HepG2 (cell line): Measurements from ENCODE around the gene MAP1LC3B. TPM values are rescaled to one million over a fixed set of nuclear protein-coding genes. Genes with fewer than 3 reads are reported as not detected.

ENCODE experiments used
- ATAC-seq: fragments of 200-7000 bp; cut with Tn5 transposase; 3 replicates; pipeline ENCODE4 v1.9.1; 2020; ENCODE audit warnings: mild to moderate bottlenecking, moderate library complexity
- BruUV-seq: library from RNA; stranded (reverse); fragments of 400-500 nt; replicated peaks from 2 replicates; lab custom pipeline; 2021; lab: Mats Ljungman, UMichigan
- CTCF ChIA-PET: fragments of 300-600 bp; formaldehyde crosslinking; extraction: SDS; loops from one replicate; lab custom pipeline; 2021; ENCODE audit warnings: low total read pairs, inconsistent platforms, low intra/inter-chr PET ratio; lab: Yijun Ruan, JAX
- POLR2A ChIA-PET: fragments of 350-600 bp; sonication (Branson Sonifier 250); formaldehyde crosslinking; loops from one replicate; lab custom pipeline; 2020; ENCODE audit warnings: antibody characterized with exemption, inconsistent platforms; lab: Yijun Ruan, JAX
- DNase-seq: peaks from one replicate; pipeline ENCODE4 v3.0.0-alpha.2; 2015; ENCODE audit warnings: low spot score
- FAIRE-seq: peaks from 3 replicates; lab custom pipeline; 2011; peaks lifted over from hg19 to GRCh38; lab: Jason Lieb, UNC
- H2AFZ ChIP-seq: one replicate; pipeline ENCODE4 v1.6.1; 2011; ENCODE audit warnings: low read length, inconsistent platforms
- H3K27ac ChIP-seq: fragments of 300-600 bp; 3 replicates; pipeline ENCODE4 v1.8.0; 2011; ENCODE audit warnings: mixed run types, mild to moderate bottlenecking, mixed read lengths, low read length, inconsistent platforms; ENCODE audit not compliant: insufficient read depth; ENCODE audit errors: extremely low read length
- H3K27me3 ChIP-seq, 2 experiments: fragments of 200-600 bp in 1 of 2; 2 replicates in 1 of 2; 3 replicates in 1 of 2; pipeline versions ENCODE4 v1.6.0 to v1.8.0; 2011; ENCODE audit warnings: low read length in 2 of 2, mild to moderate bottlenecking in 2 of 2, moderate library complexity in 2 of 2, inconsistent platforms in 1 of 2; ENCODE audit not compliant: insufficient read depth in 2 of 2, control insufficient read depth in 1 of 2
- H3K36me3 ChIP-seq, 2 experiments: fragments of 200-600 bp in 1 of 2; replicated peaks in 1 of 2; 2 replicates in 1 of 2; 3 replicates in 1 of 2; pipeline versions ENCODE4 v1.5.1 to v1.8.0; 2011; ENCODE audit warnings: low read length in 2 of 2, inconsistent platforms in 1 of 2; ENCODE audit not compliant: insufficient read depth in 2 of 2, control insufficient read depth in 1 of 2
- H3K4me1 ChIP-seq: 2 replicates; pipeline ENCODE4 v1.5.1; 2012; ENCODE audit warnings: low read length, inconsistent platforms; ENCODE audit not compliant: insufficient read depth
- H3K4me2 ChIP-seq: 2 replicates; pipeline ENCODE4 v1.6.0; 2011; ENCODE audit warnings: low read depth, low read length, inconsistent platforms
- H3K4me3 ChIP-seq, 3 experiments: fragments of 200-600 bp in 1 of 3; sonication (generic), shearing (Covaris generic) in 1 of 3; replicated peaks in 1 of 3; 2 replicates each; pipeline ENCODE4 v1.5.1; 2011 to 2016; ENCODE audit warnings: low read length in 3 of 3, inconsistent platforms in 2 of 3, low read depth in 2 of 3, mild to moderate bottlenecking in 2 of 3, control low read depth in 1 of 3, mixed read lengths in 1 of 3; ENCODE audit not compliant: insufficient read depth in 1 of 3
- H3K79me2 ChIP-seq: one replicate; pipeline ENCODE4 v1.6.1; 2011; ENCODE audit warnings: low read length, inconsistent platforms; ENCODE audit not compliant: insufficient read depth
- H3K9ac ChIP-seq: 2 replicates; pipeline ENCODE4 v1.6.0; 2011; ENCODE audit warnings: mild to moderate bottlenecking, low read depth, low read length, inconsistent platforms; ENCODE audit not compliant: insufficient read depth
- H3K9me3 ChIP-seq: 2 replicates; pipeline ENCODE4 v1.5.1; 2012; ENCODE audit warnings: mild to moderate bottlenecking, low read length
- H4K20me1 ChIP-seq: 2 replicates; pipeline ENCODE4 v1.6.0; 2011; ENCODE audit warnings: inconsistent platforms, mild to moderate bottlenecking, low read length, moderate library complexity; ENCODE audit not compliant: insufficient read depth
- KAT7 ChIP-seq: IDR thresholded peaks from 2 replicates; pipeline ENCODE4 v1.6.1; 2018; ENCODE audit warnings: borderline replicate concordance, missing compliant biosample characterization
- POLR2A ChIP-seq, 2 experiments: IDR thresholded peaks; 2 replicates each; pipeline ENCODE4 v1.6.1; 2011; ENCODE audit warnings: low read depth in 2 of 2, low read length in 2 of 2, mild to moderate bottlenecking in 1 of 2, moderate library complexity in 1 of 2; ENCODE audit not compliant: insufficient read depth in 1 of 2
- RBM22 ChIP-seq: fragments of 200-400 bp; formaldehyde crosslinking; optimal IDR thresholded peaks from 2 replicates; pipeline ENCODE3; 2017; ENCODE audit warnings: mild to moderate bottlenecking, low read length, moderate library complexity
- ZNF703 ChIP-seq: sonication (generic); formaldehyde crosslinking; IDR thresholded peaks from 2 replicates; pipeline ENCODE4 v1.5.1; 2020; ENCODE audit warnings: missing genetic modification reagents, mild to moderate bottlenecking, moderate library complexity, borderline replicate concordance
- WGBS: methylation state at CpG from one replicate; pipeline ENCODE4 v1.1.6; 2017; ENCODE audit warnings: low lambda C conversion rate; 5-methylcytosine and 5-hydroxymethylcytosine counted together
- in situ Hi-C: cut with HindIII; loops from 2 replicates; pipeline ENCODE4 v1.10.0; 2017; ENCODE audit warnings: low pct_unique_long_range_greater_than_20kb; ENCODE audit not compliant: extremely low pct_ligation_motif_present
- intact Hi-C: fragments of 100-400 bp; cut with micrococcal nuclease; formaldehyde crosslinking; loops from one replicate; pipeline ENCODE4 v1.10.0; 2022; ENCODE audit not compliant: unreplicated experiment
- polyA plus RNA-seq, 8 experiments: library from polyadenylated mRNA; depleted of rRNA in 3 of 8; stranded (reverse) in 7 of 8; unstranded in 1 of 8; fragments of >200 nt; fragmentation: Illumina TruSeq in 4 of 8; extraction: Trizol in 4 of 8; gene quantifications; 2 replicates each; pipeline versions ENCODE4 v1.2.1 to v1.2.3, GENCODE V29; 2011 to 2016; ENCODE audit warnings: low read depth in 4 of 8, missing spikeins in 1 of 8, mixed read lengths in 1 of 8; ENCODE audit not compliant: insufficient read depth in 1 of 8
- total RNA-seq, 5 experiments: library from RNA; depleted of rRNA; stranded (reverse); fragments of >200 nt; fragmentation: Illumina TruSeq; extraction: Trizol; gene quantifications; 2 replicates each; pipeline ENCODE4 v1.2.3, GENCODE V29; 2016; ENCODE audit warnings: low read depth in 1 of 5
- TF ChIP-seq, protein P1 (sequence below): sonication (generic); formaldehyde crosslinking; IDR thresholded peaks from 2 replicates; pipeline ENCODE4 v1.5.0; 2020; ENCODE audit warnings: missing genetic modification reagents, mild to moderate bottlenecking, borderline replicate concordance
- TF ChIP-seq, protein P2 (sequence below): sonication (generic); formaldehyde crosslinking; IDR thresholded peaks from 2 replicates; pipeline ENCODE4 v1.9.0; 2022; ENCODE audit warnings: missing genetic modification reagents, mild to moderate bottlenecking, borderline replicate concordance
- TF ChIP-seq, protein P3 (sequence below): sonication (generic); formaldehyde crosslinking; IDR thresholded peaks from 2 replicates; pipeline ENCODE4 v1.8.1; 2022; ENCODE audit warnings: mild to moderate bottlenecking, missing genetic modification reagents
- TF ChIP-seq, protein P4 (sequence below): IDR thresholded peaks from 2 replicates; pipeline ENCODE4 v1.6.1; 2016; ENCODE audit warnings: missing compliant biosample characterization, missing genetic modification reagents, borderline replicate concordance
- TF ChIP-seq, protein P5 (sequence below): sonication (generic); formaldehyde crosslinking; IDR thresholded peaks from 2 replicates; pipeline ENCODE4 v1.5.0; 2020; ENCODE audit warnings: missing genetic modification reagents
- TF ChIP-seq, protein P6 (sequence below): sonication (generic); formaldehyde crosslinking; IDR thresholded peaks from 2 replicates; pipeline ENCODE4 v1.5.1; 2020; ENCODE audit warnings: missing genetic modification reagents, mild to moderate bottlenecking, borderline replicate concordance
- TF ChIP-seq, protein P7 (sequence below): sonication (generic); formaldehyde crosslinking; IDR thresholded peaks from 2 replicates; pipeline ENCODE4 v1.4.0; 2020; ENCODE audit warnings: missing genetic modification reagents, mild to moderate bottlenecking, borderline replicate concordance

The MAP1LC3B gene
- total and polyA plus RNA-seq, 2 of the 13 experiments (the other 11 are each of a cell fraction or from before 2014, with no cell fraction given), result 15.7 to 37.4 TPM

DNA sequence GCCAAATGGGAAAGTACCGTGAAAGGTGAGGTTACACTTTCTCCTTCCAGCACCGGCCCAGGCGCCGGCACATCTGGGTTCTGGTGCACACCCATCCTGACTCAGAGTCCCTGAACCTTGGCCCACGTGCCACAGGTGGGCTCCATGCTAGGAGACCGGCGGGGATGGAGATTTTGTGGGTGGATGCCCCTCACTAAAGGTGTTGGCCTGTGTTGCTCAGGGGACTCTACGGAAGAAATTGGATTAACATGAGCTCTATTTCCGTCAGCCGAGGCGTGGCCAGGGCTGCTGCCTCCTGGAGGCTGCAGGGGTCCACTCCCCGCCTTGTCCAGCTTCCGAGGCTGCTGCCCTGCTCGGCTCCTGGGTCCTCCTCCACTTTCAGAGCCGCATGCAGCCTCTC is 39.3 kb upstream of the MAP1LC3B start:
- no peak for ATAC-seq
- FAIRE-seq, result no peak
- H3K36me3 ChIP-seq, result peaks cover 38 to 88% of the 10 kb centered on the region in 2 experiments
- H3K9ac ChIP-seq, result no peak overlapping the region
- no peaks in the 10 kb centered on the region for H3K9me3 ChIP-seq
- BruUV-seq, result no TSS peak
- WGBS, result 95% methylated on average over 14 of the region's 15 CpGs
- CTCF ChIA-PET, result no interaction called here
- peaks cover 37% of the 10 kb centered on the region for H3K4me1 ChIP-seq
- H3K4me3 ChIP-seq, result no peak overlapping the region
- H3K27ac ChIP-seq, result no peak overlapping the region
- in situ Hi-C loops (no loop called here), intact Hi-C loops (no loop called here)
- H3K27me3 ChIP-seq, result no peaks in the 10 kb centered on the region
- peaks cover 94% of the 10 kb centered on the region for H4K20me1 ChIP-seq
- H2AFZ ChIP-seq, result no peak overlapping the region
- DNase-seq, result no peak
- POLR2A ChIA-PET, result no interaction called here
- no peak overlapping the region for H3K4me2 ChIP-seq
- H3K79me2 ChIP-seq, result peaks cover 94% of the 10 kb centered on the region
- TF ChIP-seq POLR2A (IDR thresholded peaks at IDR 0.05; ENCODE audit: insufficient read depth in 1 of 2, low read depth in 2 of 2, low read length in 2 of 2) (peak in 1 of 2 experiments; percentile 30; a peak in 1 of 4 replicates), RBM22 (peak; percentile 35), KAT7 (CRISPR knock-in tag) (no peak), ZNF703 (CRISPR knock-in tag) (peak; percentile 53; the same call in 1 of the 2 replicates)
- TF ChIP-seq, protein P1, sequence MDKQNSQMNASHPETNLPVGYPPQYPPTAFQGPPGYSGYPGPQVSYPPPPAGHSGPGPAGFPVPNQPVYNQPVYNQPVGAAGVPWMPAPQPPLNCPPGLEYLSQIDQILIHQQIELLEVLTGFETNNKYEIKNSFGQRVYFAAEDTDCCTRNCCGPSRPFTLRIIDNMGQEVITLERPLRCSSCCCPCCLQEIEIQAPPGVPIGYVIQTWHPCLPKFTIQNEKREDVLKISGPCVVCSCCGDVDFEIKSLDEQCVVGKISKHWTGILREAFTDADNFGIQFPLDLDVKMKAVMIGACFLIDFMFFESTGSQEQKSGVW (CRISPR knock-in tag), result no peak
- TF ChIP-seq, protein P2, sequence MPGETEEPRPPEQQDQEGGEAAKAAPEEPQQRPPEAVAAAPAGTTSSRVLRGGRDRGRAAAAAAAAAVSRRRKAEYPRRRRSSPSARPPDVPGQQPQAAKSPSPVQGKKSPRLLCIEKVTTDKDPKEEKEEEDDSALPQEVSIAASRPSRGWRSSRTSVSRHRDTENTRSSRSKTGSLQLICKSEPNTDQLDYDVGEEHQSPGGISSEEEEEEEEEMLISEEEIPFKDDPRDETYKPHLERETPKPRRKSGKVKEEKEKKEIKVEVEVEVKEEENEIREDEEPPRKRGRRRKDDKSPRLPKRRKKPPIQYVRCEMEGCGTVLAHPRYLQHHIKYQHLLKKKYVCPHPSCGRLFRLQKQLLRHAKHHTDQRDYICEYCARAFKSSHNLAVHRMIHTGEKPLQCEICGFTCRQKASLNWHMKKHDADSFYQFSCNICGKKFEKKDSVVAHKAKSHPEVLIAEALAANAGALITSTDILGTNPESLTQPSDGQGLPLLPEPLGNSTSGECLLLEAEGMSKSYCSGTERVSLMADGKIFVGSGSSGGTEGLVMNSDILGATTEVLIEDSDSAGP, result 0 out of 2 replicates have a peak, but pooled peaks have one; percentile 13
- TF ChIP-seq, protein P3, sequence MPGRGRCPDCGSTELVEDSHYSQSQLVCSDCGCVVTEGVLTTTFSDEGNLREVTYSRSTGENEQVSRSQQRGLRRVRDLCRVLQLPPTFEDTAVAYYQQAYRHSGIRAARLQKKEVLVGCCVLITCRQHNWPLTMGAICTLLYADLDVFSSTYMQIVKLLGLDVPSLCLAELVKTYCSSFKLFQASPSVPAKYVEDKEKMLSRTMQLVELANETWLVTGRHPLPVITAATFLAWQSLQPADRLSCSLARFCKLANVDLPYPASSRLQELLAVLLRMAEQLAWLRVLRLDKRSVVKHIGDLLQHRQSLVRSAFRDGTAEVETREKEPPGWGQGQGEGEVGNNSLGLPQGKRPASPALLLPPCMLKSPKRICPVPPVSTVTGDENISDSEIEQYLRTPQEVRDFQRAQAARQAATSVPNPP, result no peak
- TF ChIP-seq, protein P4, sequence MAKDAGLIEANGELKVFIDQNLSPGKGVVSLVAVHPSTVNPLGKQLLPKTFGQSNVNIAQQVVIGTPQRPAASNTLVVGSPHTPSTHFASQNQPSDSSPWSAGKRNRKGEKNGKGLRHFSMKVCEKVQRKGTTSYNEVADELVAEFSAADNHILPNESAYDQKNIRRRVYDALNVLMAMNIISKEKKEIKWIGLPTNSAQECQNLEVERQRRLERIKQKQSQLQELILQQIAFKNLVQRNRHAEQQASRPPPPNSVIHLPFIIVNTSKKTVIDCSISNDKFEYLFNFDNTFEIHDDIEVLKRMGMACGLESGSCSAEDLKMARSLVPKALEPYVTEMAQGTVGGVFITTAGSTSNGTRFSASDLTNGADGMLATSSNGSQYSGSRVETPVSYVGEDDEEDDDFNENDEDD, result no peak
- TF ChIP-seq, protein P5, sequence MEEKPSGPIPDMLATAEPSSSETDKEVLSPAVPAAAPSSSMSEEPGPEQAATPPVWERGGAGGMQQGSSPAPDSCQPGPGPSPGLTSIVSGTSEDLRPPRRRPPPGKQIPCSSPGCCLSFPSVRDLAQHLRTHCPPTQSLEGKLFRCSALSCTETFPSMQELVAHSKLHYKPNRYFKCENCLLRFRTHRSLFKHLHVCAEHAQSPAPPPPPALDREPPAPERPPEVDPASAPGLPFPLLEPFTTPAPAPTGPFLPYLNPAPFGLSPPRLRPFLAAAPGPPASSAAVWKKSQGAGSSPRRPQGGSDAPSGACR (CRISPR knock-in tag), result no peak
- TF ChIP-seq, protein P6, sequence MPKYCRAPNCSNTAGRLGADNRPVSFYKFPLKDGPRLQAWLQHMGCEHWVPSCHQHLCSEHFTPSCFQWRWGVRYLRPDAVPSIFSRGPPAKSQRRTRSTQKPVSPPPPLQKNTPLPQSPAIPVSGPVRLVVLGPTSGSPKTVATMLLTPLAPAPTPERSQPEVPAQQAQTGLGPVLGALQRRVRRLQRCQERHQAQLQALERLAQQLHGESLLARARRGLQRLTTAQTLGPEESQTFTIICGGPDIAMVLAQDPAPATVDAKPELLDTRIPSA (CRISPR knock-in tag), result no peak
- TF ChIP-seq, protein P7, sequence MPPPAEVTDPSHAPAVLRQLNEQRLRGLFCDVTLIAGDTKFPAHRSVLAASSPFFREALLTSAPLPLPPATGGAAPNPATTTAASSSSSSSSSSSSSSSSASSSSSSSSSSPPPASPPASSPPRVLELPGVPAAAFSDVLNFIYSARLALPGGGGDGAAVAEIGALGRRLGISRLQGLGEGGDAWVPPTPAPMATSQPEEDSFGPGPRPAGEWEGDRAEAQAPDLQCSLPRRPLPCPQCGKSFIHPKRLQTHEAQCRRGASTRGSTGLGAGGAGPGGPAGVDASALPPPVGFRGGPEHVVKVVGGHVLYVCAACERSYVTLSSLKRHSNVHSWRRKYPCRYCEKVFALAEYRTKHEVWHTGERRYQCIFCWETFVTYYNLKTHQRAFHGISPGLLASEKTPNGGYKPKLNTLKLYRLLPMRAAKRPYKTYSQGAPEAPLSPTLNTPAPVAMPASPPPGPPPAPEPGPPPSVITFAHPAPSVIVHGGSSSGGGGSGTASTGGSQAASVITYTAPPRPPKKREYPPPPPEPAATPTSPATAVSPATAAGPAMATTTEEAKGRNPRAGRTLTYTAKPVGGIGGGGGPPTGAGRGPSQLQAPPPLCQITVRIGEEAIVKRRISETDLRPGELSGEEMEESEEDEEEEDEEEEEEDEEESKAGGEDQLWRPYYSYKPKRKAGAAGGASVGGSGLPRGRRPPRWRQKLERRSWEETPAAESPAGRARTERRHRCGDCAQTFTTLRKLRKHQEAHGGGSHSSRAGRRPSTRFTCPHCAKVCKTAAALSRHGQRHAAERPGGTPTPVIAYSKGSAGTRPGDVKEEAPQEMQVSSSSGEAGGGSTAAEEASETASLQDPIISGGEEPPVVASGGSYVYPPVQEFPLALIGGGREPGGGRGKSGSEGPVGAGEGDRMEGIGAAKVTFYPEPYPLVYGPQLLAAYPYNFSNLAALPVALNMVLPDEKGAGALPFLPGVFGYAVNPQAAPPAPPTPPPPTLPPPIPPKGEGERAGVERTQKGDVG, result peak; percentile 47; the same call in 1 of the 2 replicates
